Body of pancreas (tissue), 4 donors: Measurements from ENCODE around the gene FOXP1.

Source experiments
- CTCF ChIP-seq, 7 experiments: fragments of 450-650 bp in 4 of 7; fragments of 200-600 bp in 3 of 7; sonication (generic) in 3 of 7; IDR thresholded peaks; one replicate each; pipeline ENCODE4 v1.5.1; 2016 to 2019; ENCODE audit warnings: antibody characterized with exemption in 7 of 7
- POLR2A ChIP-seq, 3 donors: fragments of 450-650 bp; IDR thresholded peaks; one replicate each; pipeline ENCODE4 v1.6.1; 2016; ENCODE audit warnings: antibody characterized with exemption in 3 of 3, mild to moderate bottlenecking in 2 of 3

DNA sequence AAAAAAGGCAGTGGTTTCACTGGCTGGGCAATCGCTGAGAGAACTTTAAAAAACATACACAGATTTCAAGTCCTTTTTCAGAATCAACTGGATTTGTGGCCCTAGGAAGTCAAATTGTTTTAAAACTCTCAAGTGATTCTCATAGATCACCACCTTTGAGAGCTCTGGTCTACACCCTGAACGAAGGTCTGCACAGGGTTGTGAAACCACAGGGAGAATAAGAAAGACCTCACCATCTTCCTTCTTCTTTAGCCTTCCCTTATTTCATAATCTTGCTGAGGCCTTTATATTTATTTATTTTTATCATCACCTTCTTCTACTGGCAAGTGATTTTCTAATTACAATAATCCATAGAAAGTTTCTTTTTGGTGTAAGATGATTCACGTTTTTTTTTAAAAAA lies 58.1 kb downstream of the FOXP1 start:
- TF ChIP-seq CTCF (IDR thresholded peaks at IDR 0.05): no peak
- no peak for TF ChIP-seq POLR2A (IDR thresholded peaks at IDR 0.05)
